Glomerular visceral epithelial cell (primary cell): ENCODE measurements around the gene TRPM2.
A peak's percentile ranks its signal among the peaks of the same experiment; 100 is the strongest.
"Not testable (repeated sequence)": the region's sequence is repeated elsewhere in the genome, so short reads cannot be mapped to it uniquely, and the experiment has no call there.

Experiments used
- DNase-seq: peaks from one replicate; pipeline ENCODE4 v3.0.0-alpha.2; 2016; ENCODE audit errors: extremely low spot score

TRPM2 gene

DNA sequence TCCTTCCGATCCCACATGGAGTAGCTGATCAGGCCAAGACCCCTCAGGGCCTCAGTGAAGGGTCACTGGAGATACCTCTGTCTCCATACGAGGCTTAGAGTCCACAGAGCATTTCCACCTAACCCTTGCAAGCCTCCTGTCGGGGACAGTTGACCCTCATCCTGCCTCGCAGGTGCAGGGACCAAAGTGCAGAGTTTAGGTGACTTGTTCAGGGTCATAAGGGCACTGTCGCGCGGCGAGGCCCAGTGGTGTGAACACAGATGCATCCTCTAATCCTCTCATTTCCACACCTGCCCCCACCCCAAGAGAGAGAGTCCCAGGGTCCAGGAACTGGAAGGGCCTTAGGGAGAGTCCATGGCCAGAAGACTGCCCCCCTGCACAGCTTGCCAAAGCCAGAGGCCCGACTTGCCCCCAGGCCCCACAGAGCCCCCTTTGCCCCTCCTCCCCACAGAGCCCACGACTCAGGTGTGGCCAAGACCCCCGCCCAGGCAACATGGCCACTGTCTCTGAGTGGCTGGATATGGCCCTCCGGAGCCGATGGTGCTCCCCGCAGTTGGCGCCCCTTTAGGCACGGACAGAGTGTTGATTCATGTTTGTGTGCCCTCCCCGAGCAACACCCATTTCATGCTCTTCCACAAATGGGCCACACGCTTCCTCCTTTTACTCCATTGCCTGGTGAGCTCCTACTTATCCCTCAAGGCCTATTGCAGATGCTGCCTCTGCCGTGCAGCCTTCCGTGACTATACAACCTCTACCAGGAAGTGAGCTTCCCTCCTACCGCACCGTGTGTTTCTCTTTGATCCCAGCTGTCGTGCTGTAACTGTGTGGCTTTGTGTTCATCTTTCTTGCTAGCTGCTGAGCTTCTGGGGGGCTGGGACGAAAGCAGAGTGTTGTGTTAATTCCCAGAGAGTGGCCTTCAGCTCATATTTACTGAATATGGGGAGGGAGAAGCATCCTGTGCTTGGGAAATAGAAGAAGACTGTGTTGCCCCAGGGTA, 1.7 kb downstream of the TRPM2 start:
- DNase-seq = no peak

DNA sequence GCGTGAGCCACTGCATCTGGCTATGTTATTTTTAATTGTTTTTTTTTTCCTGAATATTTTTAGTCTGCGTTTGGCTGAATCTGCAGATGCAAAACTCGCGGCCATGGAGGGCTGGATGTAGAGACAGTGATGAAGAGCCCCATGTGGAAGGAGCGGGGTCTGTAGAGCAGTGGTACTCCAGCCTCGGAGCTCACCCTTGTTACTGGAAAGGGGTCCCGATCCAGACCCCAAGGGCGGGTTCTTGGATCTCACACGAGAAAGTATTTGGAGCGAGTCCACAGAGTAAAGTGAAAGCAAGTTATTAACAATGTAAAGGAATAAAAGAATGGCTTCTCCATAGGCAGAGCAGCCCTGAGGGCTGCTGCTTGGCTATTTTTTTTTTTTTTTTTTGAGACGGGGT, 2.7 kb downstream of the TRPM2 start:
- DNase-seq = no peak

DNA sequence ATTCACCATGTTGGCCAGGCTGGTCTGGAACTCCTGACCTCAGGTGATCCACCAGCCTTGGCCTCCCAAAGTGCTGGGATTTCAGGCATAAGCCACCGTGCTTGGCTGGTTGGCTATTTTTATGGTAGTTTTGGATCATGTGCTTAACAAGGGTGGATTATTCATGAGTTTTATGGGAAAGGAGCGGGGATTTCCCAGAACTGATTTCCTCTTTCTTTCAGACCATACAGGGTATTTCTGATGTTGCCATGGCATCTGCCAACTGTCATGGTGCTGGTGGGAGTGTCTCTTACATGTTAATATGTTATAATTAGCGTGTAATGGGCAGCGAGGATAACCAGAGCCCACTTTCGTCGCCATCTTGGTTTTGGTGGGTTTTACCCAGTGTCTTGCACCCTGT, 3.2 kb downstream of the TRPM2 start:
- peak; percentile 54 for DNase-seq

DNA sequence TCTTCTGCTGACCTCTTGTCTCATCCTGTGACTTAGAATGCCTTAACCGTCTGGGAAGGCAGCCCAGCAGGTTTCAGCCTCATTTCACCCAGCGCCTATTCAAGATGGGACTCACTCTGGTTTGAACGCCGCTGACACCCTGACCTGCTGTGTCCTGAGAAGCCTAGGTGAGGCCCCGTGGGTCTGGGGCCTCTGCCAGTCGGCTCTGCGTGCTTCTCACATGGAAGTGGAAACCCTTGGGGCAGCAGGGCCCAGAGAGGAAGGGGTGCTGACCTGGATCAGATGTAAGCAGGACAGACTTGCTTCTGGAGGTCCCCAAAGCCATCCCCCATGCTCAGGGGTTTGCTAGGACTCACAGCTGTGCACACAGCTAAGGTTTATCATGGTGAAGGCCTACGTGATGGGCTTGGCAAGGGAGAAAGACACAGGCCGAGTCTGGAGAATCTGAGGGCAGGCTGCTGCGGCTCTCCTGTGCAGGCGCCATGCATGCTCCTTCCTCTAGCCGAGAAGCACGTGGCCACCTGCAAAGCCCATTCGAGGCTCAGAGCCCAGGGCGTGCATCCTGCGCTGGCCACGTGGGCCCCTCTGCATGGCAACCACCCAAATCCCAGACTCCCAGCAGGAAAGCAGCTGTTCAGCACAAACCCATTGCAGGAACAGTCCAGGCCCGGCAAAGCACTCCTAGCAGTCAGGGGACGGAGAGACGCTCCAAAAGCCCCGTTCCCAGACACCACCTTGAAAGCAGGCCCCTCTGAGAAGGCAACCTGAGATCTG, 3.8 kb downstream of the TRPM2 start:
- DNase-seq = no peak

DNA sequence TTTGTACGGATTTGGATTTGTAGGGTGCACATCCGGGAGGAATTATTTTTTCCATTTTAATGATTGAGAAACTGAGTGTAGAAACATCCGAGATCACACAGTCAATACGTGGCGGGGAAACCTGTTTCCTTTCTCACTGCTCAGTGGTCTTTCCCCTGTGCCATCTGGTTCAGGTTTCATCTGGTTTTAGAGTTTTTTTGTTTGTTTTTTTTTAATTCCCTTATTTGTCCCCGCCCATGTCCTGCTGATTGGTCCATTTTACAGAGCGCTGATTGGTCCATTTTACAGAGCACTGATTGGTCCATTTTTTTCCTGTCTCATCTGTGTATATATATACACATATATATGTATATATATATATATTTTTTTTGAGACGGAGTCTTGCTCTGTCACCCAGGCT, 6.0 kb downstream of the TRPM2 start:
- DNase-seq = no peak

DNA sequence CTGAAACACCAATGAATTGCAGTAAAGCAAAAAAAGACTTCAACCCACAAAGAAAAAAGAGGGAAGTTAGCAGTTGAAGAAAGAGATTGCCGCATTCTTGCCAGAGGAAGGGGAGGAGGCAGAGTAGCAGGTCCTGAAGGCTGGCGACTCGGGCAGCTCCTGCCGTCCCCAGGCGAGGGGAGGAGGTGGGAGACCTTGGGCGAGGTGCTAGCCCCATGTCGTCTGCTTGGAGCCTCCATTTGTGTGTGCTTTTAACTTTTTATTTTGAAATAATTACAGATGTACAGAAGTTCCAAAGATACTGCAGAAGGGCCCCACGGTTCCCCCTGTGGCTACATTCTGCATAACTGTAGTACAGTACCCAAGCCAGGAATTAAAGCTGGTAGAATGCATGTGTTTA, 6.7 kb downstream of the TRPM2 start:
- DNase-seq = no peak

DNA sequence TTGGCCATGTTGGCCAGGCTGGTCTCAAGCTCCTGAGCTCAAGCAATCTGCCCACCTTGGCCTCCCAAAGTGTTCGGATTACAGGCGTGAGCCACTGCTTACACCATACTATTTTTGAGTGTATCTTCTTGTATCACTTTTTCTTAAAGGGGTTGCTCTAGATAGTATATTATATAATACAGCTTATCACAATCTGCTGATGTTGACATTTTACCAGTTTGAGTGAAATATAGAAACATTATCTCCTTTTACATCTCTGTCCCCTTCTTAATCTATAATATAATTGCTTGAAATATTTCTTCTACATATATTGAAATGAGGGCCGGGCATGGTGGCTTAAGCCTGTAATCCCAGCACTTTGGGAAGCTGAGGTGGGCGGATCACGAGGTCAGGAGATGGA, 8.5 kb downstream of the TRPM2 start:
- DNase-seq = not testable (repeated sequence)

DNA sequence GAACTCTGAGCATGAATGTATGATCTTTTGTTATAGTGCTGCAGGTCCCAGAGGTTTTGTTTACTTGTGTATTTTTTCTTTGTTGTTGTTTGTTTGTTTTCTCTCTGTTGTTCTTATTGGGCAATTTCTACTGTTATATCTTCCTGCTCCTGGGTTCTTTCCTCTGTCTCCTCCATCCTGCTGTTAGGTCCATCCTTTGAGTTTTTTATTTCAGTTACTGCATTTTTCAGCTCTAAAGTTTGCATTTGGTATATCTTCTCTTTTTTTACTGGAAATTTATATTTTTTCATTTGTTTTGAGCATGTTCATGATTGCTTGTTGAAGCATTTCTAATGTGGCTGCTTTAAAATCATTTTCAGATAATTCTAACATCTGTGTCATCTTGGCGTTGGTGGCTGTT, 9.9 kb downstream of the TRPM2 start:
- no peak for DNase-seq

DNA sequence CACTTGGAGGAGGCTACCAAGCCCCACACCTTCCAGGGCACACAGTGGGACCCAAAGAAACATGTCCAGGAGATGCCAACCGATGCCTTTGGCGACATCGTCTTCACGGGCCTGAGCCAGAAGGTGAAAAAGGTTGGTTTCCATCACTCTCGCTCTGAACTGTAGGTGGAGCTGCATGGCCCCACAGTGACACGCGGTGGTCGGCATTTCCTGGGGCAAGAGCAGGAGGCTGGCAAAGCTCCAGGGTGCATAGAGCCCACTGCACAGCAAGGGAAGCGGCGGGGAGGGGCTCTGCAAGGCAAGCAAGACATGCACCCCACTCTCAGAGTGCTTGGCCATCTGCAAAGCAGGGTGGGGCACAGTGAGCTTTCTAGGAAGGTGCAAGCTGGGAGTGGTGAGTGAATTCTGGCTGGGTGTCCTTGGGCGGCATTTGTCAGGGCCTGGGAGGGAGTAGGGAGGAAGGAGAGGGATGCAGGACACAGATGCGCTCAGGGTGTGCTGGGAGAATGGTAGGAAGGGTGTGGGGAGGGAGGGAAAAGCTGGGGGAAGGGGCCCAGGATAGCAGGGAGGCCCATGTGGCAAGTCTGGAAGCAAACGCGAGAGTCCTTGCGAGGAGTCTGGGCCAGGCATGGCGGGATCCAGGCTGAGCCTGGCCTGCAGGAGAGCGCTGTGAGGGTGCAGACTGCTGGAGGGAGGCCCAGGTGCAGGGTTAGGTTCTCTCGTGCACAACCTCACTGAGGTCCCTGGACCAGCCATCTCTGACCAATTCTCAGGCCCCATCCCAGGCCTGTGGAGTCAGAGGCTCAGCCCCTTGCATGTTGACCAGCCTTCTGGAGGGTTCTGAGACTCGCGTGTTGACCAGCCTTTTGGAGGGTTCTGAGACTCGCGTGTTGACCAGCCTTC, 11.0 kb downstream of the TRPM2 start:
- DNase-seq = no peak

DNA sequence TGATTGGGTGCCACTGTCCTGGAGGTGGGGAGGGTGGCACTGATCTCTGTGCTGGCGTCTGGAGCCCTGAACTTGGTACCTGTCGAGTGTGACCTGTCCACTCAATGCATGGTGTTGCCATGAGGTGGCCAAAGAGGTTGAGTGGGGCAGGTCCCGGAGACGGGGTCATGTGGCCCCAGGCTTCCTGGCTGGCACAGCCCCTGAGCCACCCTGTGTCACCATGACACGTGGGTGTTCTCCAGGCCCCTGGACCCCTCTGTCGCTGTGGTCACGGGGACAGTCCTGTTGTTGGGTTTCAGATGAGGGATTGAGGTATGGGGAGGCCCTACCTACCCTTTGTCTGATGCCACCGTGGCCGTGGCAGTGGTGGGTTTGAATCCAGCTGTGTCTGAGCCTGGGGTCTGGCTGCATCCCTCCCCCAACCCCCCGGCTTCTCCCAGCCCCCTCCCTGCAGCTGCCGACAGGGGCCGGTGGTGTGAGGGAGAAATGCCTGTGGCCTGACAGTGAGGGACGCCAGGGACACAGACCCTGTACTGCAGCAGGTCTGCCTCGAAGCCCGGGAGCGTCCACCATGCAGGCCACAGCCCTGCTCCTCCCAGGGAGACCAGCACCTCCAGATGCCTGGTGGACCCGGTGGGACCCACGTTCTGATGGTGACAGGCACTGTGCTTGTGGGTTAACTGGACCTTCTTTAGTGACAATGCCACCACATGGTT, 12.0 kb downstream of the TRPM2 start:
- no peak for DNase-seq

DNA sequence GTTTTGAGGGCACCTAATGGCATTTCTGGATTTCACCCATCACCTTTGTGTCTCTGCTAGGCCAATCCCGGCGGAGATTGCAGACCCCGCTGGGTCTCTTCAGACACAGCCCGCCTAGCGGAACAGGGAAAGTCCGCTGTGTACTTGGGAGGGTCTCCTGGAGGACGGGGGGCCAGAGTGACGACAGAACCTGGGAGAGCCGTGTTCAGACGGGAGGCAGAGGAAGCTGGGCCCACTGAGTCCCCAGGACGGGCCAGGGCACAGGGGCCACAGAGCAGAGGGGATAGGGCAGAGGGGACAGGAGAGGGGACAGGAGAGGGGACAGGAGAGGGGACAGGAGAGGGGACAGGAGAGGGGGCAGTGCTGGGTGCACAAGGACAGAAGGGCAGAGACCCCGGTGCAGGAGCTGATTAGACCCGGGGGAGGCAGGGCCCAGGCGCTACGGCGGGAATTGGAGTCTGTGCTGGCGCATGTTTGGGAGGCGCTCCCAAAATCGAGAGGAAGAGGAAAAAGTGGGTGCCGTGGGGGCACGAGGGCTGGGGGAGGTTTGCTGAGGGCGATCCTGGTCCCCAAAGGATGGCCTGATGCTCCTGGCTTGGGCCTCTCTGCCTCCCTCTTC, 12.7 kb downstream of the TRPM2 start:
- no peak for DNase-seq

DNA sequence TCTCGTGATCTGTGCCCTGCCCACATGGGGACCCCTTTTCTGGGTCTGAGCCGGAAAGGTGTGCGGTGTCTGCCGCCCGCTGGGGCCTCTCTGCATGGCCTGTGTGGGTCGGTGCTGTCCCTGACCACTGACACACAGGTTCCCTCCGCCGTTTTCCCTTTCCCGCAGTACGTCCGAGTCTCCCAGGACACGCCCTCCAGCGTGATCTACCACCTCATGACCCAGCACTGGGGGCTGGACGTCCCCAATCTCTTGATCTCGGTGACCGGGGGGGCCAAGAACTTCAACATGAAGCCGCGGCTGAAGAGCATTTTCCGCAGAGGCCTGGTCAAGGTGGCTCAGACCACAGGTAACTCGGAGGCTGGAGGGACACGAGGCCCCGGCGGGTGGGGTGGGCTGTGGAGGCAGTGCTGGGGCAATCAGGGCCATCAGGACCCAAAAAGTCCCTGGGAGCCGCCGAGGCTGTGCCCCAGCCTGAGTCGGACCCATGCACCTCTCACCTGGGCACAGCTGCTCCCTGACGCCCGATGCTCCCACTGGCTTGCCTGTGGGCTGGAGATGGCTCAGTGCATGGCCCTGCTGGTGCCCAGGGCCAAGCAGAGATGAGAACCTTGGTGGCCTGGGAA, 13.3 kb downstream of the TRPM2 start:
- no peak for DNase-seq

DNA sequence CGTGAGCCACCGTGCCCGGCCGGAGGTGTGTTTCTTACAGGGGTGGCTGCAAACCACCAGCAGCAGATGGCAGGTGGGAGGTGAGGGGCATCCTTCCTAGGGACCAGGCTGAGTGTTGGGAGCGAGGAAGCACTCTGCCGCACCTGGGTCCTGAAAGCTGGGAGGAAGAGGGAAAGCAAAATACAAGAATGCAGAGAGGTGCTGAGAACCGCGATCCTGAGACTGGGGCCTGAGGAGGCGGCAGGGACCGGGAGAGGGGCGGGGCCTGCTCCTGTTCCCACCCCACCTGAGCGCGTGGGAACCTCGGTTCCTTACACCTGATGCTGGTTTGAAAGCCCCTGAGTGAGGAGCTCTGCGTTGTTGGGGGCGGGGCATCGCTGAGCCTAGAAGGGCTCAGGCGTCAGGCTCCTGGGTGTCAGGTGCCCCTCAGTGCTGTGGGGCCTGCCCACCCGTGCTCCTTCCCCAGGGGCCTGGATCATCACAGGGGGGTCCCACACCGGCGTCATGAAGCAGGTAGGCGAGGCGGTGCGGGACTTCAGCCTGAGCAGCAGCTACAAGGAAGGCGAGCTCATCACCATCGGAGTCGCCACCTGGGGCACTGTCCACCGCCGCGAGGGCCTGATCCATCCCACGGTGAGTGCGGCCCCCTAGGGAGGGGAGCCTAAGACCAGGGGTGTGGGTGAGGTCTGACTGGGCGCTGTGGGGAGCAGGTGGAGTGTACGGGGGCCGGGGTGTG, 15.5 kb downstream of the TRPM2 start:
- no peak for DNase-seq

DNA sequence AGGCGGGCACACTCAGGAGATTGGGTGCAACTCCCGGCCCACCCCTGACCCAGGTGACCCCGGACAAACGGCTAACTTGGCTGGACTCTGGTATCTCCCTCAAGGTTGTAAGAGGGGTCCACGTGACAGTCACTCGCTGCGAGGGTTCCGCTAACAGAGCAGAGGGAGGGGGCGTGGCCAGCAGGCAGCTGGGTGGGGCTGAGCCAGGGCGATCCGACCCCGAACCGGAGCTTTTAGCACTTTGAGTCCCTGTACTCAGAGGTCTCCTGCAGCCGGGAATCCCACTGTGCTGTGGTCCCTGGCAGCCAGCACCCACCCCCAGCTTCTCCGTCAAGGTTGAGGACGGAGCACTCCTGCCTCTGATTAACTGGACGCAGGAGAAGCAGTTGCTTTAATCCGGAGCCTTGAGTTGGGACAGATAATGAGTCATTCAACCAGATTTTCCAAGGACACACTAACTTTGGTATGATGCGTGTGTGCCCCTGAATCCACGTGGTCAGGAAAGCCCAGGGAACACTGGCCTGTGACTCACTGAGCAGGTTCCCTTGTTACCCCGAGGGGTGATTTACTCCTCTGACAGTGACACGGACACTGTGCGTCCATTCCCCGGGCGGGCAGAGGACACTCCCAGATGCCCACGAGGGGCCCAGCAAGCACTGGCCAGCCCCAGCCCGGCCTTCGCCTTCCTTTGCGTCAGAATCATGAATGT, 16.8 kb downstream of the TRPM2 start:
- peak; percentile 51 for DNase-seq

DNA sequence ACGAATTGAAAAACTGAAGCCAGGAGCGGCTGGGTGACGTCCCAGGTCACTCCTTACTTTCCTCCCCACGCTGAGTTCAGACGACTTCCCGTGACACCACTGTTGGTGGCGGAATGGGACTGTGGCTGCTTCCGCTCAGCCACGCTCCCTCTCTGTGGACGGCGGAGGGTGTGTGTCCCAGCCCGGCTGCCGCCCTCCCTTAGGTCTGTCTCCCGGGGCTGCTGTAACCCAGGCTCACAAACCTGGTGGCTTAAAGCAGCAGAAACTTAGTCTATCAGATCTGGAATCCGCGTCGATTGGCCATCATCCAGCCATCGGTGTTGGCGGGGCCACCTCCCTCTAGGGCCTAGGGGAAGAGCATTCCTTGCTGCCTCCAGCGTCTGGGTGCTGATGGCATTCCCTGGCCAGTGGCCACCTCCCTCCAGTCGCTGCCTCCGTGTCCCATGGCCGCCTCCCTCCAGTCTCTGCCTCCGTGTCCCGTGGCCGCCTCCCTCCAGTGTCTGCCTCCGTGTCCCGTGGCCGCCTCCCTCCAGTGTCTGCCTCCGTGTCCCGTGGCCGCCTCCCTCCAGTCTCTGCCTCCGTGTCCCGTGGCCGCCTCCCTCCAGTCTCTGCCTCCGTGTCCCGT, 17.5 kb downstream of the TRPM2 start:
- no peak for DNase-seq

DNA sequence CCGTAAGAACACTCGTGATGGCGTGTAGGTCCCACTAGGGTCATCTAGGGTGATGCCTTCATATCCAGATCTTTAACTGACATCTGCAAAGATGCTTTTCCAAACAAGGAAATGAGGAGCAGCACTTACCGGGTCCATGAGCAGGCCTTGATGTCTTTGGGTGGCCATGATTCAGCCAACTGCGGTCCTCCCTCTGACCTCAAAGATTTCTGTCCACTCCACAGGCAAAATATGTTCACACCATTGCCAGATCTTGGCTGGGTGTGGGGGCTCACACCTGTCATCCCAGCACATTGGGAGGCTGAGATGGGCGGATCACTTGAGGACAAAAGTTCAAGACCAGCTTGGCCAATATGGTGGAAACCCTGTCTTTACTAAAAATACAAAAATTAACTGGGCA, 18.2 kb downstream of the TRPM2 start:
- no peak for DNase-seq

DNA sequence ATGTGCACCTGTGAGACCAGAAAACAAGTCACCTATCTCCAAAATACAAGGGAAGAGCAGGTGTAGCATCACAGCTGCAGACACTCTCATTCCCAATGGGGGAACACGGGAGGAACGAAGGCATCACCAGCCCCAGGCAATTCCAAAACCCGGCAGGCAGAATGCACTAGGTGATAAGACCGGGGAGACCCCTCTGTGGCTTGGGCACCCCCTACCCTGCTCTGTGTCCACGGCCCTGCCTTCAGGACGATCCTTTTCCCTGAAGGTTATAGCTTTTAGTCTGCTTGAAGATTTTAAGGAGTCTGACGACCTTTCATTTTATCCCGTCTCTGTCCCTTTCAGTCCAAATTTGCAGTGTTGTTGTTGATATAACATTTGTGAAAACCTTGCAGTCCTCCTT, 19.2 kb downstream of the TRPM2 start:
- DNase-seq = no peak

DNA sequence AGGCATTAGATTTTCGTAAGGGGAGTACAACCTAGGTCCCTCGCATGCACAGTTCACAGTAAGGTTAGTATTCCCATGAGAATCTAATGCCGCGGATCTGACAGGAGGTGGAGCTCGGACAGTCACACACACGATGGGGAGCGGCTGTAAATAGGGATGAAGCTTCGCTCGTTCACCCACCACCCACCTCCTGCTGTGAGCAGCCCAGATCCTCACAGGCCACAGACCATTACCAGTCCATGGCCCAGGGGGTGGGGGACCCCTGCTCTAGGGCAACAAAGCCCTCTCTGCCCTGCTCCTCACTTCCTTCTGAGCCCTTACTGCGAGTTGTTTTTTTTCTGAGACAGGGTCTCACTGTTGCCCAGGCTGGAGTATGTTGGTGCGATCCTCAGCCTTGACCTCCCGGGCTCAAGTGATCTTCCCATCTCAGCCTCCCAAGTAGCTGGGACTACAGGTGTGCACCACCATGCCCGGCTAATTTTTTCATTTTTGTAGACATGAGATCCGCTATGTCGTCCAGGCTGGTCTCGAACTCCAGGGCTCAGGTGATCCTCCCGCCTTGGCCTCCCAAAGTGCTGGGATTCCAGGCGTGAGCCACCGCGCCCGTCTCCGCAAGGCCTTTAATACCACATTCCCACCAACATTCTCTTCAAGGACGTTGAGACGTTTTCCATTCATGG, 21.3 kb downstream of the TRPM2 start:
- no peak for DNase-seq
